GM18867 (cell line): ENCODE results near the gene ZNF284.

ENCODE experiments used
- ATAC-seq: cut with Tn5 transposase; IDR thresholded peaks from one replicate; pipeline ENCODE4 v1.9.1; 2021; ENCODE audit warnings: mild to moderate bottlenecking, moderate library complexity; ENCODE audit not compliant: unreplicated experiment

Gene ZNF284

GRCh38 chr19:44071824-44072542, at the start of gene ZNF284:
Gene ZNF284 (plus strand): TSS chr19:44072159. CDS start chr19:44076390, 4,231 bp downstream.
- peak; percentile 91 for ATAC-seq

GRCh38 chr19:44024900-44025216, 47.1 kb upstream of the ZNF284 start:
- no peak for ATAC-seq

GRCh38 chr19:44025217-44025936, 46.6 kb upstream of the ZNF284 start, which contains the start of gene ZNF222:
Gene ZNF222 (plus strand): TSS chr19:44025379. CDS start chr19:44025437, 58 bp downstream.
- ATAC-seq, result peak; percentile 85

GRCh38 chr19:44026622-44027021, 45.3 kb upstream of the ZNF284 start:
- no peak for ATAC-seq

- no peak for ATAC-seq
Measured at GRCh38 chr19:44032001-44032610, 39.9 kb upstream of the ZNF284 start.

GRCh38 chr19:44042147-44042546, 29.8 kb upstream of the ZNF284 start:
- ATAC-seq, result no peak

GRCh38 chr19:44050740-44051649, 21.0 kb upstream of the ZNF284 start:
- no peak for ATAC-seq

- no peak for ATAC-seq
Measured at GRCh38 chr19:44051650-44052402, 20.1 kb upstream of the ZNF284 start, which contains the start of gene ZNF223. Gene ZNF223 (plus strand): TSS chr19:44052036. CDS start chr19:44055177, 3,141 bp downstream.

- no peak for ATAC-seq
Measured at GRCh38 chr19:44055870-44056269, 16.1 kb upstream of the ZNF284 start.

GRCh38 chr19:44059229-44059628, 12.7 kb upstream of the ZNF284 start:
- no peak for ATAC-seq

GRCh38 chr19:44061038-44061437, 10.9 kb upstream of the ZNF284 start:
- no peak for ATAC-seq

GRCh38 chr19:44066305-44066704, 5.7 kb upstream of the ZNF284 start:
- ATAC-seq, result no peak

GRCh38 chr19:44069415-44069814, 2.5 kb upstream of the ZNF284 start:
- no peak for ATAC-seq

GRCh38 chr19:44072543-44073401, 813 bp downstream of the ZNF284 start:
- ATAC-seq, result no peak

- ATAC-seq, result no peak
Measured at GRCh38 chr19:44076325-44076724, 4.4 kb downstream of the ZNF284 start.

- ATAC-seq, result no peak
Measured at GRCh38 chr19:44092108-44092507, 20.1 kb downstream of the ZNF284 start.

GRCh38 chr19:44093931-44094765, 22.2 kb downstream of the ZNF284 start, which contains the start of gene ZNF224:
Gene ZNF224 (plus strand): TSS chr19:44094361. CDS start chr19:44097874, 3,513 bp downstream.
- ATAC-seq, result peak; percentile 84

- ATAC-seq, result no peak
Measured at GRCh38 chr19:44107751-44108150, 35.8 kb downstream of the ZNF284 start.
